Measurements from ENCODE around the gene HOXB9.

HOXB9 gene

DNA sequence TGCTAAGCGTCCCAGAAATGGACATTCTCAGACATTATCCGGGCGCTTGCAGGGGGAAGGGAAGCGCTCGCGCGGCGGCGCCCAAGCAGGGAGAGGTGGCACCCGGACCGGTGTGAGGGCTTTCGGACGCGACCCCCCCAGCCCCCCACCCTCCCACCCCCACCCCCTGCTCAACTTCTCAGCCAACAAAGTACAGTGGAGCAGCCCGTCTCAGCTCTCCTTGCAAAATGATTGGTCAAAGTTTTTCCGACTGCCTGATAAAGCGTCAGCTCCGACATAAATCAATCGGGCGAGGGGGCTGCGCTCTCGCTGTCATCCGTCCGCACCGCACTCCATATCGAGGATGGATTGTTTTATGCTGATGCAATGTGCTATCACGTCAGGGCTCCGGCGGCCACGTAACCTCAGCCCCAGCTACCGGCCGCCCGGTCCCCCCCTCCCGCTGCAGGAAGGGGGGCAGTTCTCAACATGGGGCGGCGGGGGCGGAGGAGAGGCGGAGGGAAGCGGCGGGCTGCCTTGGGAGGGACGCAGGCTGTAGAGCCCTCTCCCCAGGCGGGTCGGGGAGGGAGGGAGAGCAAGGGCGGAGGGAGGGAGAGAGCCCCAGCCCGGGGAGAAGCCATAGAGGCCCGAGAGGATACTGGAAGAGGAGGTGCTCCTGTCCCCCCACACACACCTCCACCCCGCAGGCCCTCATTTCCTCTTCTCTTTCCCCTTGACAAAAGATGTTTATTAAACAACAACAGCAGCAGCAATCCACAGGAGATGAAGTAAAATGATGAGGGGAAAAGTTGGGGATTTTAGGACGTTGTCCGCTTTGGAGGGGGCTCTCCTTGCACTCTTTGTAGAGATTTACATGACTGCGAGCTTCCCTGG lies at the start of gene HOXB9:
HOXB9 (minus strand) TSS at position 114 of the 873 bp plus-strand sequence; CDS start at position 25, 89 bp downstream.
- peak; percentile 71 for DNase-seq (ENCODE audit: low spot score)

DNA sequence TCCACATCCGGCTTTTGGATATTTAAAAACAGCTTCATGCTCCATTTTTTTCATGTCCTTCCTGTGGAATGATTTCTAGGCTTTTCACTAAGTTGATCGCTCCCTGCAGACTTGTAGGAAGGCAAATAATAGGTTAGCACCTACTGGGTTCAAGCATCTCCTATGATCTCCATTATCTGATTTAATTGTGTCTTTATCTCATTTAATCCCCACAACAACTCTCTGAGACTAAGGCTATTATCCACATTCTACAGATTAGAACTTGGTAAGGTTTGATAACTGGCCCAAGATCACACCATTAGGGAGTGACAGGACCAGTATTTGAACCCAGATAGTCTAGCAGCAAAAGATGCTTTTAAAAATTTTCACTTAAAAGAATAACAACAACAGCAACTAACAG lies 46.2 kb upstream of the HOXB9 start:
- DNase-seq (ENCODE audit: low spot score) = no peak

DNA sequence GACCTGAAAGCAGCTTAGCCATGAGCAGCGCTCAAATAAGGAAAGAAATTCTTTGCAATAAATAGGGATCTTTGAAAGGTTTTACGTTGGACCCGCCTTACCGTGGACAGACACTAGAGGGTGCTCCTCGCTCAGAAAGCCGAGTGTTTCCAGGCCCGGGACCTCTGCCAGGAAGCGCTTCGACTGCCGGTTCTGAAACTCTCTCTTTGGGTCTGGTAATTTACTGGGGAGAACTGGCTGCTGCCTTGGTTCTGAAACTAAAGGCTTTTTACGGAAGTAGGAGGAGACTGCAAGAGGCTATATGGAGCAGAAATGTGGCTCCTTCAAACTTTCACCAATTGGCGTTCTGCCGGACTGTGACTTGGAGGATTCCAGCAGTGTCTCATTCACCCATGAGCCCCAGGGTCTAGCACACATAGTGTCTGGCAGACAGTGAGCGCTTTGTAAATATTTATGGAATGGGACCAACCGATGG lies 45.6 kb upstream of the HOXB9 start:
- peak; percentile 85 for DNase-seq (ENCODE audit: low spot score)

DNA sequence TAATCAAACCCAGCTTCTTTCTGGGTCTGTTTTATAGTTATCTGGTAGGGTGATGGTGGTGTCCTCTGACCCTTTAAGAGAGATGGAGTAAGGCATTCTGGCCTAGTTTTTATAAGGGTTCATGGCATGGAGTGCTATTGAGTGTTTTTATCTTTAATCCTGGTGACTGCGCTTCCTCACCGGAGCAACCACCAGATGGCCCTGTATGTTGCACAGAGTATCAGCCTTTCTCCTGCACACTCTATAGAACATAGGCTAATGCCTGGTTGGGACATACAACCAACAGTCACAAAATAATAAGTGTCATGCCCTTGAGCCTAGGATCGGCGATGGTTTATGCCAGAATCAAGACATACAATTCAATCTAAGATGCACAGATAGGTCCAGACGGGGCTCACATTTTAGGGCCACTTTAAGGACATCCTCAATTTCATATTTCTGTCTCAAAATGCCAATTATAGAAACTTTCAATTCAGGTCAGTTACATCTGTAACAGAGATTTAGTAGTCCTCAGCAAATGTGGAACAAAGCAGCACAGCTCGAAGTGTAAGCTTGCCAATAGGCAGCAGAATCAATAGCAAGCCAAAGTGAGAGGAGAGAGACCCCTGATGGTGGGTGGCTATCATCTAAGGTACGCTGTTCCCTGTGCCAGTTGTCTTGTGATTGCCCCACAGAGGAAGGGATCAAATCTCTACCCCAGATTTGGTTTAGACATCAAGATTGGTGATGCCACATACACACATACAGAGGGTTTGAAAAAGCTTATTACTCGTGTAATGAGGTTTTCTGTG lies 37.2 kb upstream of the HOXB9 start:
- DNase-seq (ENCODE audit: low spot score) = no peak

DNA sequence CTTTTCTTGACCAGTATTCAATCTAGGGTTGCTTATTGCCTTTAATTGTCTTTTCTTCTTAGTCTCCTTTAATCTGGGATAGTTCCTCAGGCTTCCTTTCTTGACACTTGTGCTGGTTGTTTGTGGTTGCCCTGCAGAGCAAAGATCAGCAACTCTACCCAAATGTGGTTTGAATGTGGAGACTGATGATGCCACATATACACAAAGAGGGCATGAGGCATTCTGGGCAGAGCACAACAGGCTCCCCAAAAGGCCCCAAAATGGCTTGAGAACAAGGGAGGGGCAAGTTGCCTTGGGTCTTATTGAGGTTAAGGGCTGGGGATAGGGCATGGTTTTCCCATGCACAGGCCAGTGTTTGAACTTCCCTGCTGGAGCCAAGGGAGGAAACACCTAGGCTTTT lies 29.8 kb upstream of the HOXB9 start:
- DNase-seq (ENCODE audit: low spot score) = no peak

DNA sequence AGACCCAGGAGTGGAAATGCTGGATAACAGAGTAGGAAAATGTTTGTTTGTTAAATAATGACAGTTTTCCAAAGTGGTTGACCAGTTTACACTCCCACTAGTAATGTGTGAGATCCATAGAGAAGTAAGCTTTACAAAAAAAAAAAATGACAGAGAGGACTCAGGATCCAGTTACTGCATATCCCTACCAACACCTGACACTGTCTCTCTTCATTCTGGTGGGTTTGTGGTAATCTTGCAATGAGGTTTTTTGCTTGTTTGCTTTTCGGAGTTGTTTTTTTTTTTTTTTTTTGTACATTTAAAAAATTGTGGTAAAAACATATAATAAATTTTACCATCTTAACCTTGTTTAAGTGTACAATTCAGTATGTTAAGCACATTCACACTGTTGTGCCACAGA lies 23.6 kb upstream of the HOXB9 start:
- DNase-seq (ENCODE audit: low spot score) = no peak

DNA sequence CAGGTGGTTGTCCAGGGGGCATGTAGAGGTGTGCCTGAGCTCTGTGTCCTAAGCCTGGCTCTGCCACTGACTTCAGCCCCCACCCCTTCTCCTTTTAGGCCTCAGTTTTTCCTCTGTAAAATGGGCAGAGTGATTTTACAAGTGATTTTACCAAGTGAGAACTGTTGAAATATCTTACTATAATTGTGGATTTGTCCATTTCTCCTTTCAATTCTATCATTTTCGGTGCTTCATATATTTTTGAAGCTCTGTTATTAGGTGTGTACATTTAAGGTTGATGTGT lies 21.7 kb upstream of the HOXB9 start:
- DNase-seq (ENCODE audit: low spot score) = no peak

DNA sequence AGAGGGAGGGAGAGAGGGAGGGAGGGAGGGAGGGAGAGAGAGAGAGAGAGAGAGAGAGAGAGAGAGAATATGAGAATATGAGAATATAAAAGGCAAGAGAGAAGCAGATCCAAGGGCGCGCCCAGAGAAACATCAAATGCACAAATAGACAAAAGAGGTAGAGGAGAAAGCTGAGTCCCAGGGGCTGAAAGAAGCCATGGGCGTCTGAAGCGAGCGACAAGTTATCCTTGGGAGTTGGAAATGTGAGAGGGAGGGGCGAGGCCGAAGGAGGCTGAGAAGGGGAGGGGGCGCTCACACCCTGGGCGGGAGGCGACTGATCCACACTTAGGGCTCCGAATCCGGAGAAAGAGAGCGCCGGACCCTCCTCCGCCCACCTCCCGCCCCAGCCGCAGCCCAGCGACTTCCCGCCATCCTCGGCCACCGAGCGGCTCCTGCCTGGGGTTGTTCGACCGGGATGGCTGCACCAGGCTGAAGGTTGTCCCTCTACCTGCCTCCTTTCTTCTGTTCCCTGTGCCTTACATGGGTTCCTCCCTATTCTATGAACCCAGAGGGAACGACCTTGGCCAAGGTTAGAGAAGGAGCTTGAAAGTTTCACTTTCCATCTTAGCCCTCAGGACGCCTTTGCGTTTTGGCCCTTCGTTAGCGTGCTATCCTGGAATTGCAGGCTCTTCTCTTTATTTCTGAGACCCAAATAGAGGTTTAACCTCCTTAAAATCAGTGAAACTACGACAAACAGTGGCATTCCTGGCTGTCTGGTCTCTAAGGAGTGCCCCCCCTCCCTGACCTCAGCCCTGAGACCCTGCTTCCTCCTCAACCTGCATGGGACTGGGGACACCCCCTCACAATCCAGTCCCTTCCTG lies 21.2 kb upstream of the HOXB9 start:
- no peak for DNase-seq (ENCODE audit: low spot score)

DNA sequence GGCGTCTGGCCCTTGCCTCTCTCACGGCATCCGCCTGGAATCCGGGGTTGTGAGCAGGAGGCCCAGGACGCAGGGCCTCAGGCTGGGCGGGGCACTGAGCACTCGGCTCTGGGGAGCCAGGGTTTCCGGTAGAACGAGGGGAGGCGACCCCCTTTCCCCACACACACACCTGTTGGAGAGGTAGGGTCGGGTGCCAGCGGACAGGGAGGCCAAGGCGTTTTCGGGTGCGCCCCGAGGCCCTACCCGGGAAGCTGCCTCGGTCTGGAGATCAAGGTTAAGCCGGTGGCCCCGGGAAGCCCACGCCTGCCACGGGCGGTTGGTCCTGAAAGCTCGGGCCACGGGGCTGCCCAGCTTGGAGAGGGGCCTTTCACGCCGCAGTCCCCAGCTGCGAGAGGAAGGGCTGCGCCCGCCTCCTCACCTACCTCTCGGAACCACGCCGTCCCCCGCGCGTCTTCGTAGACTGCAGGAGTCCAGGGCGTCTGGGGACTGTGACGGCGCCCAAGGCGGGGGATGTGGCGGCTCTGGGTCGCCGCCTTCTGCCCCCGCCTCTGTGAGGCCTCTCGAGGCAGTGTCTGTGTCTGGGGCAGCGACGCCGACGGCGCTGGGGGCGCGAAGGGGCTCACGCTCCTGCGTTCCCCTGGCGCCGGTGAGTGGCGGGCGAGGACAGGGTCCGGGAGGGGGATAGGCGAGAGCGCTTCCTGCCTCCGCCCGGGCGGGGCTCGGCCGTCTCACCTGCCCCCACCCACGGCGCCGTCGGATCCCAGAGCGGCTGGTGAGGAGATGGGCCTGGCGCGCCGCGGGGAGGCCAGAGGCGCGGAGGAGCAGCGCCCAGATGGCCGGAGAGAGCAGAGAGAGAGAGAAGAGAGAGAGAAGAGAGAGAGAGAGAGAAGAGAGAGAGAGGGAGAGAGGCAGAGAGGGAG lies 20.3 kb upstream of the HOXB9 start:
- no peak for DNase-seq (ENCODE audit: low spot score)

DNA sequence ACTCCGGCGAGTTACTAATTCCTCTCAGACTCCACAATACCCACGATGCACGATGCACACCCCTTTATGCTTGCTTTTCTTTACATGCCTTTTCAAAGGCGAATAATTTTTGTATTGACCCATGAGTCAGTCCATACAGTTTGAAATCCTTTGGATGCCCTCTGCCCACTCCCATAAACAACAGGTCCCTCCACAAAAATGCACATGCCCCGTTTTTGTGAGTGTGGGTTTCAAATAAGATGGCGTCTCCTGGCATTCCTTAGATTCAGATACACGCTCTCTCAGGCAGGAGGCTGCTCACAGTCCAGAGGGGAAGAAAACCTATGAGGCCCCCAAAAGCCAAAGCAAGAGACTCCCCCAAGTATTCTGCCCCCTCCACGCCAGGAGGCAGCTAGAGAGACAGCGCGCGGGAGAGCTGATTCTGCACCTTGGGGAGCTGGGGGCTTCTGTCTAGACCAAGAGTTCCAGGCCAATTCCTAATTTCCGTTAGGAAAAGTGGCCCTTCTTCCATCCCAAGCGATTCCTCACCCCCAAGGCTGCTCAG lies 19.6 kb upstream of the HOXB9 start:
- DNase-seq (ENCODE audit: low spot score) = no peak

DNA sequence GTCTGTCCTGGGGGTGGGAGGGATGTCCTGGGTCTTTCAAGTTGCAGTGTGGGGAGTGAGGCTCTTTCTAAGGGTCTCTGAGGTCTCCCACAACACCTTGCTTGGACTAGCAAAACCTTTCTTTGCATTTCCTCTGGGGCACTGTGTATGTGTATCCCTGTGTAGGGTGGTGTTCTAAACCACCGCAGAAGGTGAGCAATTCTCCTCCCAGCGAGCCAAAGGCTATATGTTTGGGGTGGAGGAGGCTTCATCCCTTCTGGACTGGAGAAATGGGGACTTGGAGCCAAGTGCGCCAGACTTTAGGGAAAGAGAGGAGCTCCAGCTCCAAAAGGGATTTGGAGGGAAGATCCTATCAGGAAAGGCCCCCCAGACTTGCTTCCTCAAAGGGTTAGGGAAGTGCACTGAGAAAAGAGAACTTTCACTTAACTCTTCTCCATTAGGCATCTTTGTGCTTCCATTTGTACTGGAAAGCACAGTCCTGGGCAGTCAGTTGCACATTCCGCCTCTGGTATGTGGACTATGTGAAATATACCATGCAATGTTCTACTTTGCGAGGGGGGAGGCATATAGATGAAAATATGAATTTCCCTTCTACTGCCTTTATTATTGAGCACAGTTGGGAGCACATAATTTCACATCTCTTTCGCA lies 18.9 kb upstream of the HOXB9 start:
- no peak for DNase-seq (ENCODE audit: low spot score)

DNA sequence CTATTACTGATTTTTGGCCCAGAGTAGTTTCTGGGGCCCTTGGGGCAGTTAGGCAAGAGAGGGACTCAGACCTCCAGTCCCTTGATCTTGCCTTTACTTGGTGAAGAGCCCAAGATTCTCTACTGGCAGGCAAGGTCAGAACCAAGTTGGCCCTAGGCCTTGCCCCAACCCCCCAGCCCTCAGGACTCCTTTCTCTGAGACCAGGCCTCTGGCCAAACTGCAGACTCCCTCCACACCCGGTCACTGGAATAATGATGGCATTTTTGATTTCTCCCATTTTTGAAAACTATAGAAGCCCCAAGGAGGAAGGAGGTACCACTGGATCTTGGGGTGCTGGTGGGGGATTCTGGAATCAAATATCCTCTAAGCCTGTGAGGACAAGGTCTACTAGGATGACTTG lies 18.0 kb upstream of the HOXB9 start:
- no peak for DNase-seq (ENCODE audit: low spot score)

DNA sequence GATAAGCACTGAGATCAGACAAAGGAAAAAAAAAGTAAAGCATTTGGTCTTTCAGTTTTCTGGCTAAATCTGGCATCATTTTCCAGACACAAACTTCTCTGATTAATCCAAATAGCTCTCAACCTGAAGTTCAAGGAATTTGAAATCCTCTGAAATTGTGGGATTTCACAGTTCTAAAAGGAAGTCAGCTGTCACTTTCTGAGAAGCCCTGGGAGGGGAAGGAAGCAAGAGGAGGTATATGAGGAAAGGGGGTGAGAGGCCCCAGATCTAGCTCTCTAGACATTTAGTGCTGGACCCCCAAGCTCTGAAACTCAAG lies 17.5 kb upstream of the HOXB9 start:
- DNase-seq (ENCODE audit: low spot score) = no peak

DNA sequence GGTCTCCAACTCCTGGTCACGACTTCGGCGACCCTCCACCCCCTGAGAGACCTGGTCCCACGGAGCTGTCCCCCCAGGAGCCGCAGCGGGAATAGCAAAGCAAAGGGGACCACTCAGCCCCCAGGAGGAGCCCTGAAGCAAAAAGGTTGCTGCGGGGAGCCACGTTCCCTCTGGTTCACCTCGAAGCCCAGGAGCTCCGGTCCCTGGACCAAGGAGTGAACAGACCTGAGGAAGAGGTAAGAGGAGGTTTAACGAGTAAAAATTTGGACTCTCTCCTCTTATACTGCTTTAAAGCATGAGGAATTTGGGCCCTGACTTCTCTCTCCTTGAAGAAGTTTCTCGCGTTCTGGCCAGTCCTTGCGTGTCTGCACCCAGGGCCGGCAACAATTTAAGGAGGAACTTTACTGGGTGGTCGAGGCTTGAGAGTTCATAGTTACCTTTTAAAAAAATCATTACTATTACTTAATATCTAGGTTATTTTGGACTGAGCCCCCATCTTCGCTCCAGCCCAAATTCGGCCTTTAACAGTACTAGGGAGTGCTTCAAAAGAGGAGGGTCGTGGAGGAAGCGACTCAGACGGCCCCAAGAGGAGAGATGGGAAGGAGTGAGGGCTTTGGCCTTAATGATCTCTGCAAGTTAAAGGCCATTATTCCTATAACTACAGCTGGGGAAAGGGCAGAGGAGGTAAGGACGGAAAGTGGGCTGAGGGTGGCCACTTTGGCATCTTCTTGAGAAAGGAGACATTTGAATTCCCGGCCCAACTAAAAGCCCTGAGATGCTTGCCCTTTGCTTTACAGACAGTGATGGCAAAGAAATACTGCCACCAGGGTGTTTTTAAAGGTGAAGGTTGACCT lies 16.9 kb upstream of the HOXB9 start:
- no peak for DNase-seq (ENCODE audit: low spot score)

DNA sequence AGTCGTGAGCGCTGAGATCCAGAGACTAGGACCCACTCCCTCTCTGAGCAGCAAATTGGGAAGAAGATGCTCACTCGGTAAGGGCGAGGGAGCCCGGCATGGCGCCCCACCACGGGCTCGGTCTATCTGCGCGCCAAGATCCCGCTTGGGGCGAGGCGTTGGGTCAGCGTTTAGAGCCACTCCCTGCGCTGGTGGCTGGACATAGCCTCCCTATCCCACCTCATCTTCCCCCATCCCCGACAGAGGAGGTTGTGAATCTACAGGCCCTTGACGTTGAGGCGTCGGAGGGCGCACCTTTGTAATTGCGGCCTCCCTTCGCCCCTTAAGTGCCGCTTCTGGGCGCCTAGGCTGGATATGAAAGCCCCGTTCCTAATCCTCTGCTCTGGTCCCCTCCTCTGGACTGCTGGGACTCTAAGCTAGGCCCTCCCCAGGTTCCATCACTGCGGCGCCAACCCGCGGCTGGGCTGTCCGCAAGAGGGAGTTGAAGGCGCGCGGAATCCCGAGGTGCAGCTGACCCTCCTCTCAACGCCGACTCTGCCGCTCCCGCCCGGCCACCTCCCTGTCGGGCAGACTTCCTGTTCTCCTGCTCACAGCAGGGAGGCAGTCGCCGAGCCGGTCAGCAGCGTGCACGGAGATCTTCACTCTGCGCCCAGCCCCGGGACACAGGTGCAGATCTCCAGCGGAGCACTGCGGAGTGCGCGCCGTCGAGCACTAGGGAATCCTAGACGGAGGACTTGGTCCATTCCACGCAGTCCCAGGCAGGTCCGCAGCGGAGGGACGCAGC lies 16.1 kb upstream of the HOXB9 start:
- no peak for DNase-seq (ENCODE audit: low spot score)

DNA sequence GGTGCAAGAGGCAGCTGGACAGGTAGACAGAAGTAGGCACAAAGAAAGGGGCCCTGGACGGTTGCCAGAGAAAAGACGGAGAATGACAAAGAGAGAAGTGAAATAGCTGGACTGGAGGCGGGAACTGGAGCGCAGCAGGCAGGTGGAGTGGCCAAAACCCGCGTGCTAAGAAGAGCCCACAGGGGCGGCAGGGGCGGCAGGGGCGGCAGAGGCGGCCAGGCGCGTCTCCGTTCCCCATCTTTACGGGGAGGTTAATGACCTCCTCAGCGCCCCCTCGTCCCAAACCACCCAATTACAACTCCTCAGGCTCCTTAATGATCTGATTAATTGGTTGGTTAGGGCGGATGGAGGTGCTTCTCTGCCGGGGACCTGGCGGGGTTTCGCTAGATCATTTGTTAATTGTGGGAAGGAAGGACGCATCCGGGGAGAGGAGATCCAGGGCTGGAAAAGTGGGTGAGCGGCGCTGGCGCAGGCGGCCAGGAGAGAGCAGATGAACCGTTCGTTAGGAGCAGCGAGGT lies 15.4 kb upstream of the HOXB9 start:
- DNase-seq (ENCODE audit: low spot score) = no peak

DNA sequence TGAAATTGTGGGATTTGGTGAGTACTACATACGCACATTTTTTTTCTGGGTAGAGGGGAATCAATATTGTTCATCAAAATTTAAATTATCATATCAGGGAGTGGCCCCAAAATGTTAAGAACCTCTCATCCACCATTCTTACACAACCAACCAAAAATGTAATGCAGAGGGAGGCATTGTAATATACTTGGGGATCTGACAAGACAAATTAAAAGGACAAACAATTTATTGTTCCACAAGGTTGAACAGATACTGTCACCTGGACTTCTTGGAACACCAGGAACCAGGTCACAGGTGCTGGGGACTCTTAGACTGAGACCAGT lies 14.7 kb upstream of the HOXB9 start:
- no peak for DNase-seq (ENCODE audit: low spot score)

DNA sequence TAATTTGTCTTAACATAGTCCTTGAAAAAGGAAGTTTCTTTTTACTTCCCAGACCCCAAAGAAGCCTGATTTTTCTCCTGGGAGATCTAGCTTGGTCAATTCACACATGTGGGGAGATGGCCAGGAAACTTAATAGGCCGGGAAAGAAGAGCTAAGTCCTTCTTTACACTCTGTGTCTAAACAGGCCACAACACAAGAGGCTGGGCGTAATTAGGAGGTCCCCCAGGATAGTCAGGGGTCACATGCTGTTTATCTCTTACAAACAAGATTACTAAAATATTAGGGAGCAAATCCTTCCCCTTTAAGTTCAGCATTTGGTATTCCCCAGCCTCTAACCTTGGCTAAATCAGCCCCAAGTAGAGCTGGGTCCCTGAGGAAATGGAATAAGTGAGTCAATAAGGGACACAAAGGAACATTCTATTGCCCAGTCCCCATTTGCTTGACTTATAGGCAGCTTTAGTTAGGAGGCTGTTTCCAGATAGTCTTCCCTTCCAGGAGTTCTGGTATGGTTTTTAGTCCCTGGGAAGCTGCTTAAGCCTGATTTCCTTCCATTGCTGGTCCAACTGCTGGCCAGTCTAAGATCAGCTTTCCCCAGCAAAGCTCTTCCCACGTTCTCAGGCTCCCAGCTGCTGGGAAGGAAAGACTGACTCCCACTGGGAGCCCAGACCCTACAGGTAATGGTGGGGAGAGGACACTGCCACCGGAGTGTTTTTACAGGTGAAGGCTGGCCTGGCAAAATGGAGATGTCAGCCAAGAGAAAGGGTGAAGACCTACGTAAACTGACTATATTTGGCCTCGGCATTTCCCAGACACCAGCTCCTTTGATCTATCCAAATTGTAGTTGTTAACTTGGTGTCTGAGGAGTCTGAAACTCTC lies 14.1 kb upstream of the HOXB9 start:
- no peak for DNase-seq (ENCODE audit: low spot score)
